GM12801 (cell line): ENCODE results near the gene SPAG16.

Experiments used
- CTCF ChIP-seq: IDR thresholded peaks from one replicate; pipeline ENCODE4 v1.5.1; 2011; ENCODE audit warnings: control low read depth; ENCODE audit not compliant: insufficient read length; ENCODE audit errors: extremely low read depth

Gene SPAG16

GRCh38 chr2:214050731-214051130, 766.5 kb downstream of the SPAG16 start:
- no peak for TF ChIP-seq CTCF

DNA sequence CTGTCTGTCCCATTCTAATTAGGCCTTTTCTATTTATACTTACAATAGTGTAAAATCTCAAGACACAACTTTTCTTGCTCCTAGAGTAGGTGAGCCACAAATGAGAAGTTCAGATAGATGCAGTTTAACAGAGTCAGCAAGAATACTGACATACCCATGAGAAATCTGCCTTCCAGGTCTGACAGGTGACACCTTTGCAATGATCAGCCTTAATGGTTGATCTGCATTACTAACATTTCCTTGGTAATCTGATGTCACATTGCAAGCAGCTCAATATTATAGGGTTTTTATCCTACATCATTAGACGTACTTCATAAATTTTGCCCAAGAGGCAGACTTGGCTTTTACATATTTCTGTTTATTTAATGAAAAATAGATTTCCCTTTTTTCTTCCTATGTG, 767.3 kb downstream of the SPAG16 start:
- no peak for TF ChIP-seq CTCF

DNA sequence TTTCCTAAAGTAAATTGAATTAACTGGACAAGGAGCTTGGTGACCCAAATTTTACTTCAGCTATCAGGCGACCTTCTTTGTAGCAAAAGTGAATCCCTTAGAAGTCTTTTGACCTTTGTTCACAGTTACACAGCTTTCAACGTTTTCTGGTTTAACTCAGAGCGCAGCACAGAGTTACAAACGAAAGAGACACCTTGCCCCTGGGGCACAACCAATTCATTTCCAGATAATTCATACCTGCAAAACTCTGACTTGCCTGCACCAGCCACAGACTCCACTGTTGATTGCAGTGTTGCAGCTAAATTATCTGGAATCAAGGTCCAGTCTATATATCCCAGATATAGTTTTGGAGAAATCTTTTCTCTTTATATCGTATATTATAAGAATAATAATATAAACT, 768.0 kb downstream of the SPAG16 start:
- no peak for TF ChIP-seq CTCF

GRCh38 chr2:214057986-214058385, 773.7 kb downstream of the SPAG16 start:
- TF ChIP-seq CTCF = no peak

GRCh38 chr2:214064471-214064870, 780.2 kb downstream of the SPAG16 start:
- no peak for TF ChIP-seq CTCF

GRCh38 chr2:214066862-214067261, 782.6 kb downstream of the SPAG16 start:
- TF ChIP-seq CTCF = no peak

- no peak for TF ChIP-seq CTCF
These were observed 785.0 kb downstream of the SPAG16 start for GRCh38 chr2:214069254-214069653.

- no peak for TF ChIP-seq CTCF
These were observed 791.2 kb downstream of the SPAG16 start for GRCh38 chr2:214075456-214075855.
